Effector memory CD8-positive, alpha-beta T cell (primary cell): ENCODE measurements around the gene RND2.

Source experiments
- ATAC-seq: fragments of 150-1000 bp; cut with Tn5 transposase; replicated peaks from 2 replicates; pipeline ENCODE4 v1.10.0; 2021; ENCODE audit warnings: mild to moderate bottlenecking, moderate library complexity
- DNase-seq, 3 experiments: peaks; one replicate each; pipeline ENCODE4 v3.0.0; 2021
- H3K27ac Mint-ChIP-seq, 2 donors: one replicate each; pipeline ENCODE4 v1.8.0; 2022; ENCODE audit warnings: mild to moderate bottlenecking in 2 of 2, mixed read lengths in 2 of 2, moderate library complexity in 2 of 2
- H3K27me3 Mint-ChIP-seq, 2 donors: one replicate each; pipeline ENCODE4 v1.8.0; 2022; ENCODE audit warnings: mixed read lengths in 2 of 2
- H3K36me3 Mint-ChIP-seq: one replicate; pipeline ENCODE4 v1.8.0; 2022; ENCODE audit warnings: mild to moderate bottlenecking, moderate library complexity, mixed read lengths; ENCODE audit not compliant: insufficient read depth
- H3K4me1 Mint-ChIP-seq, 2 donors: one replicate each; pipeline ENCODE4 v1.8.0; 2022; ENCODE audit warnings: low read depth in 2 of 2, mixed read lengths in 2 of 2
- H3K4me3 Mint-ChIP-seq, 2 donors: one replicate each; pipeline ENCODE4 v1.8.0; 2022; ENCODE audit warnings: mild to moderate bottlenecking in 2 of 2, mixed read lengths in 2 of 2, moderate library complexity in 2 of 2
- H3K9me3 Mint-ChIP-seq, 2 donors: one replicate each; pipeline ENCODE4 v1.8.0; 2022; ENCODE audit warnings: mixed read lengths in 2 of 2

The RND2 gene

GRCh38 chr17:43026595-43026994 is 1.6 kb downstream of the RND2 start:
- DNase-seq (no peak), ATAC-seq (no peak)
- H3K4me3 Mint-ChIP-seq: peak overlapping the region in 1 of 2 donors; percentile 12
- H3K36me3 Mint-ChIP-seq: peaks cover 11% of the 10 kb centered on the region
- H3K4me1 Mint-ChIP-seq: peaks cover 13 to 14% of the 10 kb centered on the region in 2 donors
- H3K27me3 Mint-ChIP-seq: no peaks in the 10 kb centered on the region
- H3K9me3 Mint-ChIP-seq: no peaks in the 10 kb centered on the region
- peak overlapping the region; percentile 13 to 31 for H3K27ac Mint-ChIP-seq

GRCh38 chr17:43027091-43028032 is 2.3 kb downstream of the RND2 start:
- DNase-seq (no peak), ATAC-seq (no peak)
- H3K4me3 Mint-ChIP-seq: no peak overlapping the region
- peaks cover 12 to 13% of the 10 kb centered on the region in 2 donors for H3K4me1 Mint-ChIP-seq
- no peaks in the 10 kb centered on the region for H3K9me3 Mint-ChIP-seq
- H3K27me3 Mint-ChIP-seq: no peaks in the 10 kb centered on the region
- peaks cover 8% of the 10 kb centered on the region for H3K36me3 Mint-ChIP-seq
- no peak overlapping the region for H3K27ac Mint-ChIP-seq

- ATAC-seq (no peak), DNase-seq (no peak)
- peaks cover 8% of the 10 kb centered on the region for H3K36me3 Mint-ChIP-seq
- no peak overlapping the region for H3K4me3 Mint-ChIP-seq
- no peaks in the 10 kb centered on the region for H3K9me3 Mint-ChIP-seq
- H3K4me1 Mint-ChIP-seq: peaks cover 11 to 13% of the 10 kb centered on the region in 2 donors
- no peak overlapping the region for H3K27ac Mint-ChIP-seq
- no peaks in the 10 kb centered on the region for H3K27me3 Mint-ChIP-seq
Measured at GRCh38 chr17:43028221-43028861, 3.3 kb downstream of the RND2 start.

DNA sequence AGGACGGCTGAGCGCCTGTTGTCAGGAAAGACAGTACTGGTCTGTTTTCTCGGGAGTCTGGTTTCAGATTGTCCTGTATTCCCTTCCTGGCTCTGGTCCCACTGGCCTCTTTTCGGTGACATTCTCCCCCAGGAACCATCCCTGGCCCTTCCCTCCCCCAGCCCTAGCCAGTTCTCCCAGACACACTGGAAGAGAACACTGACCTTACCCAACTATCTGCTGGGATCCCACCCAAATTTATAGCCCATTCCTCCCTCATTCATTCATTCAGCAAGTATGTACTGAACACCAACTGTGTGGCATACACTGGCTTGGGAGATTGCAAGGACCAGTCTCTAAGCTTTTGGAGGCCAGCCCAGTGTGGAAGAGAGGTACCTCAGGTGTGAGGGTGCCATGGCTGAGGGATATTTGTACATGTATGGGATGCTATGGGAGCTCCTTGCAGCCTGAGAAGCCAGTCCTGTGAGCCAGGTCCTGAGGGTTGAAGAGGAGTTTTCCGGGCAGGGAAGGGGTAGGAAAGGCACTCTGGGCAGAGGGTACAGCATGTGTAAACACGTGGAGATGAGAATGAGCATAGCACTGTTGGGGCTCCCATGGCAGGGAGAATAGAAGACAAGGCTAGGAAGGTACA is 5.2 kb downstream of the RND2 start:
- no peaks in the 10 kb centered on the region for H3K27me3 Mint-ChIP-seq
- no peak overlapping the region for H3K4me3 Mint-ChIP-seq
- ATAC-seq: no peak
- no peak for DNase-seq
- no peaks in the 10 kb centered on the region for H3K36me3 Mint-ChIP-seq
- H3K4me1 Mint-ChIP-seq: peaks cover 3 to 4% of the 10 kb centered on the region in 2 donors
- H3K9me3 Mint-ChIP-seq: no peaks in the 10 kb centered on the region
- H3K27ac Mint-ChIP-seq: peak overlapping the region in 1 of 2 donors; percentile 6

DNA sequence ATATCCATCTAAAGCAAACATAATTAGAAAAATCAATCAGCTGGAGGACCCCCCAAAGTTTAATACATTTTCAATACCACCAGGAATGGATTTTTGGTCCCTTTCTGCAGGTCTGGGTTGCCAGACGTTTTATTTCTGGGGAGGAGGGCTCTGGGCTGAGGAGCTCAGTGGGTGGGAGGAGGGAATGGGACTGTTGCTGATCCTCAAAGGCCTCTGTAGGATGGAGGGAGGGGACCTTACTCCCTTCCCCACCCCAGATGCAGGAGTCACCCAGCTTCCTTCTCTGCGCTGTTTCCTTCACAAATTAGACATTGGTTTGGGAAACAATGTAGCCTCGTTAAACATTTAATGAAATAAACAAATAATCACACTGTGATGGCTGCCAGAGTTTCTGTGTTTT is 6.6 kb downstream of the RND2 start:
- Mint-ChIP-seq H3K4me1 (no peaks in the 10 kb centered on the region), H3K4me3 (no peak overlapping the region), H3K9me3 (no peaks in the 10 kb centered on the region), H3K27me3 (no peaks in the 10 kb centered on the region), H3K27ac (no peak overlapping the region), H3K36me3 (no peaks in the 10 kb centered on the region)
- DNase-seq (no peak), ATAC-seq (no peak)

GRCh38 chr17:43033948-43034881 is 9.2 kb downstream of the RND2 start:
- H3K36me3 Mint-ChIP-seq: peaks cover under 1% of the 10 kb centered on the region

GRCh38 chr17:43034894-43035293 is 9.9 kb downstream of the RND2 start:
- H3K4me1 Mint-ChIP-seq: no peaks in the 10 kb centered on the region
- H3K36me3 Mint-ChIP-seq: peaks cover 4% of the 10 kb centered on the region
- H3K4me3 Mint-ChIP-seq: no peak overlapping the region
- no peak overlapping the region for H3K27ac Mint-ChIP-seq
- H3K9me3 Mint-ChIP-seq: no peaks in the 10 kb centered on the region
- ATAC-seq (no peak), DNase-seq (no peak)
- H3K27me3 Mint-ChIP-seq: no peaks in the 10 kb centered on the region

More at GRCh38 chr17:43033948-43034881, 9.2 kb downstream of the RND2 start:
- Mint-ChIP-seq H3K27me3 (no peaks in the 10 kb centered on the region), H3K4me1 (no peaks in the 10 kb centered on the region), H3K27ac (no peak overlapping the region), H3K4me3 (no peak overlapping the region), H3K9me3 (no peaks in the 10 kb centered on the region)
- ATAC-seq (no peak), DNase-seq (no peak)

GRCh38 chr17:43039646-43040045 is 14.6 kb downstream of the RND2 start:
- Mint-ChIP-seq H3K27me3 (no peaks in the 10 kb centered on the region), H3K4me3 (no peak overlapping the region), H3K4me1 (no peaks in the 10 kb centered on the region), H3K36me3 (peaks cover 4% of the 10 kb centered on the region), H3K9me3 (no peaks in the 10 kb centered on the region), H3K27ac (no peak overlapping the region)
- DNase-seq: no peak
- ATAC-seq: no peak

GRCh38 chr17:43040655-43041054 is 15.6 kb downstream of the RND2 start:
- DNase-seq: no peak
- no peak overlapping the region for H3K4me3 Mint-ChIP-seq
- no peaks in the 10 kb centered on the region for H3K4me1 Mint-ChIP-seq
- H3K9me3 Mint-ChIP-seq: no peaks in the 10 kb centered on the region
- H3K27me3 Mint-ChIP-seq: no peaks in the 10 kb centered on the region
- ATAC-seq: no peak
- H3K36me3 Mint-ChIP-seq: peaks cover 4% of the 10 kb centered on the region
- H3K27ac Mint-ChIP-seq: peak overlapping the region in 1 of 2 donors; percentile 57

DNA sequence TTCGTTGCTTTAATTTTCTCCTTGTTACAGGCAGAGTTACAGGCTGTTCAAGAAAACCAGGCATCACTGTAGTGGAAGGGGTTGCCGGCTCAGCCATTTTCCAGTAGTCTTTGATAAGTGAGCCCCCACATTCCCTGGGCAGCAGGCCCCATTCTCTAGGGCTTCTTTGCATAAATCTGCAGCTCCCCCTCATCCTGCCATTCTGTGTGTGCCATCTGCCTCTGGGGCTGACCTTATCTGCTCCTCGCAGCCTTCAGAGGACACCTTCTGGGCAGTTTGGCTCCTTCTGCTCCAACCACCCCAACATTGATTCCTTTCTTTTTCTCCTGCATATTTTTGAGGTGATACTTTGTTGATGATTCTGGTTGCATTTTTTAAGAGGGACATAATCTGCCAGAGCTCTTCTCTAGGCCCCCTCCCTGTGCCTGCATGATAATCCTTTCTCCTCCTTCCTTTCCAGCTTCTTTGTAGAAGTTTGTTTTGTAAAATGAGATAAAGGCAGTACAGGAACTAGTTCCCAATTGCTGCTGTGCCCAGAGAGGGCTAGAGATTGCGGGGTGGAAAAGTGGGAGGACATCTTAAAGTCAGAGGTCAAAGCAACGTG is 17.1 kb downstream of the RND2 start:
- no peaks in the 10 kb centered on the region for H3K27me3 Mint-ChIP-seq
- H3K27ac Mint-ChIP-seq: no peak overlapping the region
- no peak overlapping the region for H3K4me3 Mint-ChIP-seq
- DNase-seq (no peak), ATAC-seq (no peak)
- H3K36me3 Mint-ChIP-seq: peaks cover 4% of the 10 kb centered on the region
- H3K9me3 Mint-ChIP-seq: no peaks in the 10 kb centered on the region
- H3K4me1 Mint-ChIP-seq: no peaks in the 10 kb centered on the region

DNA sequence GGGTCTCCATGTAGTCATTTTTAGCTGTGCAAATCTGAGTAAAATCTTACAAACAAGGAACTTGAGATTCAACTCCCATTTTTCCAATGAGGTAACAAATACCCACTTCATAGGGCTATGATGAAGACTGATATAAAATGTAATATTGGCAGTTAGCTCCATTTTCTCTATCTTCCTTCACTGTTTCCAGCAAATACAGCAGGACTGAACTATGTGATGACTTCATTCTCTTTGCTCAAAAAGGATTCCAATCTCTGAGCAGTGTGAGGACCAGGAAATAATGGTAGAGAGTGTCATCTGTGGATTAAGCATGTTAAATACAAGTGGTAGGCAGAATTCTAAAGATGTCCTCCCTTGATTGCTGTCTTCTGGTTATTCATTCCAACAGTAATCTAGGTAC is 18.3 kb downstream of the RND2 start:
- no peak for DNase-seq
- no peak for ATAC-seq
- no peaks in the 10 kb centered on the region for H3K4me1 Mint-ChIP-seq
- H3K9me3 Mint-ChIP-seq: no peaks in the 10 kb centered on the region
- H3K27ac Mint-ChIP-seq: peak overlapping the region in 1 of 2 donors; percentile 46
- peaks cover 4% of the 10 kb centered on the region for H3K36me3 Mint-ChIP-seq
- no peak overlapping the region for H3K4me3 Mint-ChIP-seq
- H3K27me3 Mint-ChIP-seq: no peaks in the 10 kb centered on the region

DNA sequence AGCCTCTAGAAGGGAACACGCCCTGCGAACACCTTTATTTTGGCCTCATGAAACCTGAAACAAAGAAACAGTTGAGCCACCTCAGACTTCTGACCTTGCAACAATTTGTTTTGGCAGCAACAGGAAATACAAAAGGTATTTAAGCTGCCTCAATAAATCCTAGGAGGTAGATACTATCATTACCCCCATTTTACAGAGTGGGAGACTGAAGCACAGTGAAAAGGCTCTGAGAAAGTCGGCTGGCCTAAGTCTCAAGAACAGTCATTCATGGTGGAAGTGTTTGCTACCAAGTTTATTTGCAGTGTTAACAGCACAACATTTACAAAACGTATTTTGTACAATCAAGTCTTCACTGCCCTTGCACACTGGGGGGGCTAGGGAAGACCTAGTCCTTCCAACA is 19.0 kb downstream of the RND2 start:
- Mint-ChIP-seq H3K9me3 (no peaks in the 10 kb centered on the region), H3K4me1 (no peaks in the 10 kb centered on the region), H3K4me3 (no peak overlapping the region), H3K36me3 (peaks cover 4% of the 10 kb centered on the region), H3K27me3 (no peaks in the 10 kb centered on the region), H3K27ac (peak overlapping the region in 1 of 2 donors; percentile 46)
- DNase-seq (no peak), ATAC-seq (no peak)
